Nucleus accumbens (tissue), 56 donors: ENCODE results near the gene ADPRS.

Source experiments
- DNase-seq, 56 donors: peaks; one replicate each; lab custom pipeline; 2025; lab: John Stamatoyannopoulos, UW

Gene ADPRS, protein sequence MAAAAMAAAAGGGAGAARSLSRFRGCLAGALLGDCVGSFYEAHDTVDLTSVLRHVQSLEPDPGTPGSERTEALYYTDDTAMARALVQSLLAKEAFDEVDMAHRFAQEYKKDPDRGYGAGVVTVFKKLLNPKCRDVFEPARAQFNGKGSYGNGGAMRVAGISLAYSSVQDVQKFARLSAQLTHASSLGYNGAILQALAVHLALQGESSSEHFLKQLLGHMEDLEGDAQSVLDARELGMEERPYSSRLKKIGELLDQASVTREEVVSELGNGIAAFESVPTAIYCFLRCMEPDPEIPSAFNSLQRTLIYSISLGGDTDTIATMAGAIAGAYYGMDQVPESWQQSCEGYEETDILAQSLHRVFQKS

DNA sequence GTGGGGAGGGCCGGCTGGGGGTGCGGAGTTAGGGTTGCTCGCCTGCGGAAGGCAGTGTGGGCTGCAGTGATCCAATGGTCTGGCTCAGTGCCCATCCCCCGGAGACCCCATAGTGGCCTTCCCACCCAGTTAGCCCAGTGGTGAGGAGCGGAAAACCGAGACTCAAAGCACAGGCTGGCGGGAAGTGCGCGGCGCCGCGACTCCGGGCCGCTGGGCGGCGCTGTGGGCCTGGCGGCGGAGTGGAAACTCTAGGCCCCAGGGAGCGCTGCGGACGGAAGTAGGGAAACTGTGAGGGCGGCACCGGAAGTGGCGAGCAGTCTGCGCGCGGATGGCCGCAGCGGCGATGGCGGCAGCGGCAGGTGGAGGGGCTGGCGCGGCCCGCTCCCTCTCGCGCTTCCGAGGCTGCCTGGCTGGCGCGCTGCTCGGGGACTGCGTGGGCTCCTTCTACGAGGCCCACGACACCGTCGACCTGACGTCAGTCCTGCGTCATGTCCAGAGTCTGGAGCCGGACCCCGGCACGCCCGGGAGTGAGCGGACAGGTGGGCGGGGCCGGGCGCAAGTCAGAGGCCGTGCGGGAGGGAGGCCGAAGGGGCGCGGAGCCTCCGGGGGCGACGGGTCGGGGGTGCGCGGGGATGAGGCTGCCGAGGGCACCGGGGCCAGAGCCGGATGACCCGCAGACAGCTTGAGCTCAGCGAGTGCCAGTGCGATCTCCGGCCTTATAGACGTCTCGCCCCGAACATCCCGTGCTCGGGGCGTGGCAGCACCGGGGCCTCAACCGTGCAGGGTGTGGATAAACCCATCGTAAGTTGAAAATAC is at the start of gene ADPRS:
Gene ADPRS, plus strand, starts transcription at position 316 of the 816 bp plus-strand sequence. Its CDS starts 13 bp downstream, at position 329.
- DNase-seq: peak in 54 of 56 donors; percentile 43 to 91 (median 79)

DNA sequence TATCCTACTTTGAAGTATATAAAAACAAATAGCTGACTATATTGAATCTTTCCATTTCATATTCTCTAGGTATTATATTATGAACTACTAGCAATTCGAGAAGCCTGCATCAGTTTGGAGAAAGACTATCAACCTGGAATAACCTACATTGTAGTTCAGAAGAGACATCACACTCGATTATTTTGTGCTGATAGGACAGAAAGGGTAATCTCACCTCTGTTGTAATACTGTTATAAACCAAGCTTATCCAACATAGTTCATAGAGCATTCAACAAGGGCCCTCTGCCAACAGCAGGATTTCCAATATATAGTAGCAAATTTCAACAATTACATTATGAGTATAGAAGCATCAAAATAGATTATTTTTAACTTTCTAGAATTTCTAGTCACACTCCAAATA is 48.5 kb upstream of the ADPRS start:
- no peak for DNase-seq

DNA sequence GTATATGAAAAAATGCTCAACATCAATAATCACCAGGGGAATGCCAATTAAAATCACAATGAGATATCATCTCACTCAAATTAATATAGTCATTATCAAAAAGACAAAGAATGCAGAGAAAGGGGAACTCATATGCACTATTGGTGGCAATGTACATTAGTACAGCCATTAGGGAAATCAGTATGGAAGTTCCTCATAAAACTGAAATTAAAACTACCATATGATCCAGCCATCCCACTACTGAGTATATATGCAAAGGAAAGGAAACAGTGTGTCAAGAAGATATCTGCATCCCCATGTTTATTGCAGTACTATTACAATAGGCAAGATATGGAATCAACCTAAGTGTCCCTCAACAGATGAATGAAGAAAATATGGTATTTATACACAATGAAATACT is 36.9 kb upstream of the ADPRS start:
- DNase-seq: no peak

DNA sequence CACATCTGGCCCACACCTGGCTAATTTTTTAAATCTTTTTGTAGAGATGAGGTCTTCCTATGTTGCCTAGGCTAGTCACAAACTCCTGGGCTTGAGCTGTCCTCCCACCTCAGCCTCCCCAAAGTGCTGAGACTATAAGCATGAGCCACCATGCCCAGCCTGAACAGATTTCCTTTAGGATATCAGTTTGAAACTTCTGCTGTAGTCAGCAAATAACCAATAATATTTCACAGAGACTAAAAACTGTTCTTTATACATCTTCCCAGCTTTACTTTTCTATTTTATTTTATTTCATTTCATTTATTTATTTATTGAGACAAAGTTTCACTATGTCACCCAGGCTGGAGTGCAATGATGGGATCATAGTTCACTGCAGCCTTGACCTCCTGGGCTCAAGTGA is 34.7 kb upstream of the ADPRS start:
- DNase-seq: no peak

DNA sequence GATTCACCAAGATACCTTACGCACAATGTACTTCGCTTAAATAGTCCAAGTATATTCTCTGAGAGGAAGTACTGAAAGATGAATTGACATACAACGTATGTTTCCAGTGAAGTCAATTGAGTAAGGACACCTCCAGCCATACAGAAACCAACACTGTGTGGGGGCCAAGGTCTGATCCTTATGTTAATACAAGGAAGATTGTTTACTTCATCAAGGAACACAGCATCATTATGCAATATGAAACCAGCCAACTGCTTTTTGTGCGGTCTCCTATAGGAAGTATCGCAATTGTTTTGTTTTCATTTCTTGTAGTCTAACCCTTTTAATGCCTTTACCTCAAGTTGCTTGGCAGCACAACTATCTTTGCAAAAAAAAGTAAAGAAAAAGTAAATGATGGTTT is 33.0 kb upstream of the ADPRS start:
- no peak for DNase-seq

DNA sequence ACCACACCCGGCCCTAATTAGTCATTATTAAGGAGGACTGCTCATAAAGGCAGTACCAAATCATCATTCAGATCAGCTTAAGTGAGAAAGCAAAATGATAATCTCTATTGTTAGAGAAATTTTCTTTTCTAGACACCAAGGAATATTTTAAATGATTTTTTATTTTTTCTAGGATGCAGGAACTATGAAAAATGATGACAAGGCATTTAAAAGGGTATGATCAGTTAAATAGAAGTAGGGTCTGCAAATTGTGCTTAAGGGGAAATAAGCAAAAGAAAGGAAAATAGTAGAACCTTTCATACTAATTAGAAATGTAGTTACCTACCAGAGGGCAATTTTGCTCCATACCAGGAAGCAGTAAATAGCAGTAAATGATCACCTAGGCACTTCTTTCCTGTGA is 26.4 kb upstream of the ADPRS start:
- DNase-seq: no peak

DNA sequence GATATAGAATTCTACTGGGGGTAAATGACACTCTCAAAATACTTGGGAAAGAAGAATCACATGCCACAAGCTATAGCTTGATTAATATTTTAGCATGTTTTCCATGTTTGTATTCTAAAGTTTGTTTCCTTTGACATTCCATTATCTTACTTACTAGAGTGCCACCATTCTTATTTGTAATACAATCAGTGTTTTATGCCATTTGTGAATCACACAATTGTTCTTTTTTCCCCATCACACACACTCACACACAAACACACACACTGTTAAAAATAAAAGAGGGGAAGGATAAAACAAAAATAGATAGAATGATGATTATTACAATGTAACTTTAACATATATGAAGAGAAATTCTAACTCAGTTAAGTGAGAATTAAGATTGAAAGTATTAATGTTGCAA is 20.8 kb upstream of the ADPRS start:
- DNase-seq: no peak

DNA sequence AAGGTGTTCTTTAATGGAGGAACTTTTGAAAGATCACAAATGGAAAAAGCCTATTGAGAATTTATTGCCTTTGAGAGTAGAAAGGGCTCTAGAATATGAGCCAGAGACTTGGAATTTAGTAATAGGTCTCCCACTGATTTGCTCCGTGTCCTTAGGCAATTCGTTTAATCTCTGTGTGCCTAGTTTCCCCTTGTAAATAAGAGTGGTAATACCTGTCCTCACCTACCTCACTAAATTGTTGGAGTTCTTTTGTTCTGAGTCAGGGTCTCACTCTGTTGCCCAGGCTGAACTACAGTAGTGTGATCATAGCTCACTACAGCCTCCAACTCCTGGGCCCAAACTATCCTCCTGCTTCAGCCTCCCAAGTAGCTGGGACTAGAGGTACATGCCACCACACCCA is 19.8 kb upstream of the ADPRS start:
- no peak for DNase-seq

DNA sequence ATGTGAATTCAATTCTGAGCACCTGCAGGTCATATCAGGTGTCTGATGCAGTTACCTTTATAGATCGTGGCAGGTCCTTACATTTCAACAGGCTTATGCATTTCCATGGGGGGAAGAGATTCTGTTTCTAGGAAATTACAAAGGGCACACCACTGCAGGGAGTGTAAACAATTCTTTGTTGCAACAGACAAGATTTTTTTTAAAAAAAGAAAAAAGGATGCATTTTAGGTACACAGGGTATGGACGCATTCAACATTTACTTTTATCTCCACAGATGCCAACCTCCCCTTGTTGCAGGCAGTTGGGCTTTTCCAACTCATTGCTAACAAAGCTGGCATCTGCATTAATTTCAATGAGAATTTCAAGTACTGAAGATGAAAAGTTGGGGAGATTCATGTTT is 18.3 kb upstream of the ADPRS start:
- DNase-seq: no peak

DNA sequence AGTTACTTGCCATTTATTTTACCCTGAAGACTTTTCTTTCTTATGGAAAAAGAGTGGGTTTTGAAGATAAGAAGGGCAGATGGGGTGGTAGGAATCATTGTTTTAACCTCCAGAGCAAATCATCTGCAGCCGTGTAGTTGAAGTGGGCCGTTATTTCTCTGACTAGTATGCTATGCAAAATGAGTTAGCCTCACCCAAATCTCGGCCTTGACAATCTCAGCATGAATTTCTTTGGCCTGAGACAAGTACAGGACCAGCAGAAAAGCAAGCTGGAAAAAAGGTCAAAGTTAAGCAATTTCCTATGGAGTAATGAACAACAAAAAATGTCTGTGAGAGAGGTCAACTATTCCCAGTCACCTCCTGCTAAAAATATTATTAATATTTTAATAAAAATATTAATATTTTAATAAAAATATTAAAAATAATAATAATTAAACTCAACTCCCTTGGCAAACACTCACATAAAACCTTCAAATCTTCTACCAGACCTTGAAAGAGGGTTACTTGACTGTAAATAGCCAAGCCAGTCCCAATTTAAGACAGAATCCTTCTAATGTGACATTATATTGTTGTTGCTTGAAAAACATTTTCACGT is 11.6 kb upstream of the ADPRS start:
- DNase-seq: no peak

DNA sequence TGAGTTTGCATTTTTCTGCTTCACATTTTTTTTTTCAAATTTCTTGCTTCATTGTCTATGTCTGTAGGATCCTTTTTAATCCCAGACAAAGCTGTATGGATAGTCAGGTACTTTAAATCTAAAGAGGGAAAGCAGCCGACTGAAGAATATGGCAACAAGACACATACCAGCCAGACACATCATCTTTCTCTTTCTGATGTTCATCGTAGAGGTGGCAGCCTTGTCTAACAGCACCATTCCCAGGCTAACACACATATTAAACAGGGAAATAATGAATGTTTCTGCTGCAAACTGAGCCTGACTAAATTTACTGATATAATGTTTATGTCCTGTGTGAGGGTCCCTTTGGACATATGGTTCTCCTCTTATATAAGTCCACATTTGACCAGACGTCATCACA is 8.5 kb upstream of the ADPRS start:
- DNase-seq: no peak

DNA sequence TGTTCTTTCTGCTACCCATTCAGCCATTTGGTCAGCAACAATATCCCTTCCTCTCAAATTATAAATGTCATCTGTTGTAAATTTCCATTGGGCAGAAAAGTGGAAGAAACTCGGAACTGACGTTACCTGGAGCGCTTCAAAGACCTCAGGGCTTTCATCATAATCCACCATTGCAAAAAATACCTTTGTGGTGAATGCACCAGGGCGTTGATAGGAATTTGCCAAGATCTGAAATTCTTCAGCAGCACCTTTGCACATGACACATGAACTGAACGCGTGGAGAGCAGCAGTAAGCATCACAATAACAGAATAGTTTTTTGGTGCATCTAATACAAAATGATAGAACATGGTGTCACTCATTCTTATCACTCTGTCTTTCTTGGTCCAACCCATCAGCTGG is 7.9 kb upstream of the ADPRS start:
- DNase-seq: no peak

DNA sequence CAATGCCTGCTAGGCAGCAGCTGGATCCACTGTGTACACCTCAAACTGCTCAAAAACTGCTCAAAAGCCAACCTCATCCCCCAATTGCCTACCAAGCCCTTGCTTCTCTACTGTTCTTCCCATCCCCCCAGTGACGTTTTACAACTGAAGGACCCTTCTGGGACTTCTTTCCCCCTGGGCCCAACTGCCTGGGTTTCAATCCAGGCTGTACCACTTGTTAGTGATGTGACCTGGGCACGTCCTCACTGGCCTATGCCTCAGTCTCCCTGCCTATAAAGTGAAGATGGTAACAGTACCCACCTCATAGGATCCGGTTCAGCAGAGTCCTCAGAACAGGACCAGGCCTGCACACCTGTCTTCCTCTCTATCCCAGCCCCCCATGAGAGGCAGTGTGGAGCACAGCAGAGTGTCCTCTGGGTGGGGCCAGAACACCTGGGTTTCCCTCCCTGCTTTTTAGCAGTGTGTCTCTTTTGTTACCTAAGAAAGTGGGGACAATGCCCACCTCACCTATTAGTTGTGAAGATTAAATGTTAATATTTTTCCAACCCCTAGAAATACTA is 6.7 kb upstream of the ADPRS start:
- DNase-seq: no peak

DNA sequence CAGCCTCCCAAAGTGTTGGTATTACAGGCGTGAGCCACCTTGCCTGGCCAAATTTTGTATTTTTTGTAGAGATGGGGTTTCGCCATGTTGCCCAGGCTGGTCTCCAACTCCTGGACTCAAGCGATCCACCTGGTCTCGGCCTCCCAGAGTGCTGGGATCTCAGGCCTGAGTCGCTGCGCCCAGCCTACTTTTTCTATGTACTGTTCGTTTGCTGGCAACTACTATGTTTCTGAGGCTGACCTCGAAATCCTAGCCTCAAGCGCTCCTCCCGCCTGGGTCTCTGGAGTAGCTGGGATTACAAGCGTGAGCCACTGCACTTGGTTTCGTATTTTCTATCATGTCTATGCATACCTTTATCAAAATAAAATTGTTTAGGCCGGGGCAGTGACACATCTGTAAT is 5.5 kb upstream of the ADPRS start:
- DNase-seq: no peak

DNA sequence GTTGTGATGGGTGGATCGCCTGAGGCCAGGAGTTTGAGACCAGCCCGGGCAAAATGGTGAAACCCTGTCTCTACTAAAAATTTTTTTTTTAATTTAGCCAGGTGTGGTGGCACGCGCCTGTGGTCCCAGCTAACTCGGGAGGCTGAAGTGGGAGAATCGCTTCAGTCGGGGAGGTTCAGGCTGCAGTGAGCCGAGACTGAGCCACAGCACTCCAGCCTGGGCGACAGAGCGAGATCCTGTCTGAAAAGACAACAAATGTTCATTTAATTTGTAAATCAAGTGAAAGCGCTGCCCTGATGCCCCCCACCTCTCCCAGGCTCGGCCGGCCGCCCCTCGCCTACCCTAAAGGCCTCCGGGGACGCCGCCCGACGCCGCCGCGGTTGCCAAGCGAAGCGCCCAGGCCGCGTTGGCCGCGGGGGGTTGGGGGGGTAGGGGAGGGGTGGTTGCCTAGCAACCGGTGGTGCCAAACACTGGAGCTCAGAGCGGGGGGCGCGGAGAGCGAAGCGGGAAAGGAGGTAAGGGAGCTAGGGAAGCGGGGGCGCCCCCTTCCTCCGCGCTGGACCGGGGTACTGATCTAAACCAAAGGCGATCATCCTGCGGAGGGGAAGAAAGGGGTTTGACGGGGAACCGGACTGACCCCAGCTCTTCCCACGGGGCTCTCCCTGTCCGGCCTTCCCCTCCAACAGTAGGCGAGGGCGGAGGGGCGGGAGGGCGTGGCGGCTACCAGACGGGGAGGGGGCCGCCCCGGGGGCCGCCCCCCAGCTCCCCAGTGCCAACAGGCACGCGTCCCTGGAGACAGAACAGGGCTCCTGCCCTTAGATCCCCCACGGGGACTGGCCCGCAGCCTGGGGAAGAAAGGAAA is 4.8 kb upstream of the ADPRS start, which contains the start of gene TEKT2:
Gene TEKT2, plus strand, starts transcription at position 460 of the 862 bp plus-strand sequence. CDS start 828 bp downstream, outside the sequence.
- peak in 46 of 56 donors; percentile 10 to 86 (median 55) for DNase-seq

DNA sequence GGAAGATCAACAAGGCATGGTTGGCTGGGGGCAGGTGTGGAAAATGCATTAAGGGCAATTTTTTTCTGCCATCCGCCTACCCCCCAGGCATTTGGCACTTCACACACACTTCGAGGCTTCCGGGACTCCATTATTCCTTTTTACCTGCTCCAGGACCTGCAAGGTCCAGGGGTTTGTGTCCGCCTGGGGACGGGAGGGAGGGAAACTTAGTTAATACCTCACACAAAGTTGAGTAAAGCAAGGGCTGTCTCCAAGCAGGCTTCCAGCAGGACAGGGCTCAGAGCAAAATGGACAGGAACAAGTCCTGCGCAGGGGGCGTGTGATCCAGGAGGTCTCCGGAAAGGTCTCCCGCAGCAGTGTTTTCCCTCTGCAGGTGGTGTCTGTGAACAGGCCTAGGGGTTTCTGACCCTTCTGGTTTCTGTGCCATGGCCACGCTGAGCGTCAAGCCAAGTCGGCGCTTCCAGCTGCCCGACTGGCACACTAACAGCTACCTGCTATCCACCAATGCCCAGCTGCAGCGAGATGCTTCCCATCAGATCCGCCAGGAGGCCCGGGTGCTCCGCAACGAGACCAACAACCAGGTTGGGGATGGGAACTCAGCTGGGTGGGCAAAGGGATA is 4.1 kb upstream of the ADPRS start:
- DNase-seq: peak in 2 of 56 donors; percentile 31 to 45

DNA sequence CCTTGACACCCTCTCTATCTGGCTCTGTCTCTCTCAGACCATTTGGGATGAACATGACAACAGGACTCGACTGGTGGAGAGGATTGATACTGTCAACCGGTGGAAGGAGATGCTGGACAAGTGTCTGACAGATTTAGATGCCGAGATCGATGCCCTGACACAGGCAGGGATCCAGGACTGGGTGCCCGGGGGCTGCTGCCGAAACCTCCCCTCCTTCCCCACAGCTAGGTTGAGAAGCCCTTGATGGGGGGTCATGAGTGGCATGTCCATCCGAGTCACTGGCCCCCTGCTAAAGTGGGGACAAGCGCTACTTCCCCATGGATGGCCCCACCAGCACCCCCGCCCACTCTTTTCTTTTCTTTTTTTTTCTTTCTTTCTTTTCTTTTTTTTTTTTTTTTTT is 3.6 kb upstream of the ADPRS start:
- no peak for DNase-seq

DNA sequence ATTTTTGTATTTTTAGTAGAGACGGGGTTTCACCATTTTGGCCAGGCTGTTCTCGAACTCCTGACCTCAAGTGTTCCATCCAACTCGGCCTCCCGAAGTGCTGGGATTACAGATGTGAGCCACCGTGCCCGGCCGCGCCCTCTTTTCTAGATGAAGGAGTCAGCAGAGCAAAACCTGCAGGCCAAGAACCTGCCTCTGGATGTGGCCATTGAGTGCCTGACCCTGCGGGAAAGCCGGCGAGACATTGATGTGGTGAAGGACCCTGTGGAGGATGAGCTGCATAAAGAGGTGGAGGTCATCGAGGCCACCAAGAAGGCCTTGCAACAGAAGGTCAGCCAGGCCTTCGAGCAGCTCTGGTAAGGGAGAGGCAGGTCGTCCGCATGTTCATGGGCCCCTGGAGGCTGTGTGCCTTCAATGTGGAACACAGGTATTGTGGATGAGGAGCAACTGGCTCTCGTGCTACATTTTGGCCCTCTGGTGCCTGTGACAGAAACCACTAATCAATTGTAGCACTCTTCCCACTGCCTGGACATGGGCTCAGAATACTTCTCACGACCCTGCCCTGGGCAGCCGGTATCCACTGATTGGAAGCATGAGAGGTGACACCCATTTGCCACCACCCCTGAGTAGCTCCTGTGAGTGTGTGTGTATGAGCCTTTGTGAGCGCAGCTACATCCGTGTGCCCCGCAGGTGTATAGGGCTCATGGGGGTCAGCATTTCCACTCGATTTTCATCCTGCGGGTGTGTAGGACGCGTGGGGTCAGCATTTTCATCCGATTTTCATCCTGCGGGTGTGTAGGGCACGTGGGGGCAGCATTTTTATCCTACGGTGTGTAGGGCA is 2.8 kb upstream of the ADPRS start:
- DNase-seq: no peak
